ENCODE measurements around the gene FCMR.

The FCMR gene

GRCh38 chr1:206941766-206942418, 20.2 kb upstream of the FCMR start:
- no peak for TF ChIP-seq CTCF (IDR thresholded peaks at IDR 0.05; ENCODE audit: low read depth, low read length)
- DNase-seq (ENCODE audit: low read depth in 2 of 2), result peak in 1 of 2 donors; percentile 10
- H3K4me3 ChIP-seq (replicated peaks in 1 of 2; ENCODE audit: low read depth in 2 of 2, low read length in 2 of 2), result no peak overlapping the region

- H3K4me3 ChIP-seq (replicated peaks in 1 of 2; ENCODE audit: low read depth in 2 of 2, low read length in 2 of 2), result no peak overlapping the region
- DNase-seq (ENCODE audit: low read depth in 2 of 2), result peak in 1 of 2 donors; percentile 10
- no peak for TF ChIP-seq CTCF (IDR thresholded peaks at IDR 0.05; ENCODE audit: low read depth, low read length)
These were observed 18.8 kb upstream of the FCMR start for GRCh38 chr1:206940588-206940936.

- no peak for TF ChIP-seq CTCF (IDR thresholded peaks at IDR 0.05; ENCODE audit: low read depth, low read length)
- DNase-seq (ENCODE audit: low read depth in 2 of 2), result no peak
- H3K4me3 ChIP-seq (replicated peaks in 1 of 2; ENCODE audit: low read depth in 2 of 2, low read length in 2 of 2), result no peak overlapping the region
These were observed 18.3 kb upstream of the FCMR start for GRCh38 chr1:206939841-206940587.

GRCh38 chr1:206939131-206939530, 17.4 kb upstream of the FCMR start:
- H3K4me3 ChIP-seq (replicated peaks in 1 of 2; ENCODE audit: low read depth in 2 of 2, low read length in 2 of 2), result no peak overlapping the region
- no peak for DNase-seq (ENCODE audit: low read depth in 2 of 2)
- TF ChIP-seq CTCF (IDR thresholded peaks at IDR 0.05; ENCODE audit: low read depth, low read length), result no peak

- DNase-seq (ENCODE audit: low read depth in 2 of 2), result no peak
- TF ChIP-seq CTCF (IDR thresholded peaks at IDR 0.05; ENCODE audit: low read depth, low read length), result no peak
- no peak overlapping the region for H3K4me3 ChIP-seq (replicated peaks in 1 of 2; ENCODE audit: low read depth in 2 of 2, low read length in 2 of 2)
These were observed 15.7 kb upstream of the FCMR start for GRCh38 chr1:206937425-206937824.

- peak; percentile 38 to 47 for DNase-seq (ENCODE audit: low read depth in 2 of 2)
- TF ChIP-seq CTCF (IDR thresholded peaks at IDR 0.05; ENCODE audit: low read depth, low read length), result peak; percentile 53
- H3K4me3 ChIP-seq (replicated peaks in 1 of 2; ENCODE audit: low read depth in 2 of 2, low read length in 2 of 2), result no peak overlapping the region
These were observed 13.8 kb upstream of the FCMR start for GRCh38 chr1:206935491-206936067.
